Epithelial cell of proximal tubule (primary cell): ENCODE measurements around the gene FMNL2. TPM values are rescaled to one million over a fixed set of nuclear protein-coding genes. Genes with fewer than 3 reads are reported as not detected.
"Not testable (repeated sequence)": the region's sequence is repeated elsewhere in the genome, so short reads cannot be mapped to it uniquely, and the experiment has no call there.

Experiments
- DNase-seq: peaks from one replicate; pipeline ENCODE4 v3.0.0-alpha.2; 2011; ENCODE audit warnings: low read depth
- H3K4me3 ChIP-seq: 2 replicates; pipeline ENCODE4 v1.5.1; 2011; ENCODE audit warnings: low read depth, mild to moderate bottlenecking, low read length
- CTCF ChIP-seq: conservative IDR thresholded peaks from 2 replicates; pipeline ENCODE4 v1.5.1; 2012; ENCODE audit warnings: low read depth, mild to moderate bottlenecking, low read length
- total RNA-seq: library from RNA; depleted of rRNA; stranded (reverse); fragments of >200 nt; gene quantifications from 2 replicates; pipeline ENCODE4 v1.2.3, GENCODE V29; 2015

Gene FMNL2
- total RNA-seq, 1 donor from 2014 or later, result 29.7 TPM

- TF ChIP-seq CTCF, result no peak
- DNase-seq, result no peak
- H3K4me3 ChIP-seq, result no peak overlapping the region
Measured at GRCh38 chr2:152307863-152308262, 27.1 kb upstream of the FMNL2 start.

GRCh38 chr2:152309352-152310214, 25.4 kb upstream of the FMNL2 start:
- no peak overlapping the region for H3K4me3 ChIP-seq
- DNase-seq, result no peak
- no peak for TF ChIP-seq CTCF

- no peak overlapping the region for H3K4me3 ChIP-seq
- no peak for DNase-seq
- TF ChIP-seq CTCF, result no peak
Measured at GRCh38 chr2:152319822-152320570, 15.0 kb upstream of the FMNL2 start.

- H3K4me3 ChIP-seq, result no peak overlapping the region
- DNase-seq, result no peak
- no peak for TF ChIP-seq CTCF
Measured at GRCh38 chr2:152320814-152321213, 14.2 kb upstream of the FMNL2 start.

- H3K4me3 ChIP-seq, result no peak overlapping the region
- DNase-seq, result no peak
- no peak for TF ChIP-seq CTCF
Measured at GRCh38 chr2:152322222-152322621, 12.8 kb upstream of the FMNL2 start.

- not testable (repeated sequence) for DNase-seq, H3K4me3 ChIP-seq
Measured at GRCh38 chr2:152325126-152325525, 9.8 kb upstream of the FMNL2 start.

- no peak for TF ChIP-seq CTCF
- no peak for DNase-seq
- no peak overlapping the region for H3K4me3 ChIP-seq
Measured at GRCh38 chr2:152326710-152327109, 8.3 kb upstream of the FMNL2 start.
